ENCODE measurements around the gene LPP. TPM values are rescaled to one million over a fixed set of nuclear protein-coding genes. Genes with fewer than 3 reads are reported as not detected.

Gene LPP
- total RNA-seq, 1 donor from 2014 or later, result 23.1 TPM

GRCh38 chr3:188559856-188560255, 405.9 kb downstream of the LPP start:
- H3K27ac Mint-ChIP-seq (ENCODE audit: unreplicated experiment), result no peak overlapping the region
- no peaks in the 10 kb centered on the region for H3K27me3 Mint-ChIP-seq (ENCODE audit: unreplicated experiment)
- no peak overlapping the region for H3K4me3 Mint-ChIP-seq (ENCODE audit: unreplicated experiment)
- no peaks in the 10 kb centered on the region for H3K9me3 Mint-ChIP-seq (ENCODE audit: unreplicated experiment)
- no peaks in the 10 kb centered on the region for H3K4me1 Mint-ChIP-seq (ENCODE audit: low read depth, unreplicated experiment)
- no peaks in the 10 kb centered on the region for H3K36me3 Mint-ChIP-seq (ENCODE audit: unreplicated experiment)
- no peak for TF ChIP-seq CTCF (IDR thresholded peaks at IDR 0.05; ENCODE audit: partially characterized antibody, unreplicated experiment)
- no peak for DNase-seq

GRCh38 chr3:188562144-188562543, 408.2 kb downstream of the LPP start:
- TF ChIP-seq CTCF (IDR thresholded peaks at IDR 0.05; ENCODE audit: partially characterized antibody, unreplicated experiment), result no peak

GRCh38 chr3:188567478-188568195, 413.7 kb downstream of the LPP start:
- Mint-ChIP-seq H3K27ac (ENCODE audit: unreplicated experiment) (no peak overlapping the region), H3K36me3 (ENCODE audit: unreplicated experiment) (no peaks in the 10 kb centered on the region), H3K4me3 (ENCODE audit: unreplicated experiment) (no peak overlapping the region), H3K27me3 (ENCODE audit: unreplicated experiment) (no peaks in the 10 kb centered on the region), H3K9me3 (ENCODE audit: unreplicated experiment) (no peaks in the 10 kb centered on the region), H3K4me1 (ENCODE audit: low read depth, unreplicated experiment) (peaks cover 8% of the 10 kb centered on the region)
- no peak for TF ChIP-seq CTCF (IDR thresholded peaks at IDR 0.05; ENCODE audit: partially characterized antibody, unreplicated experiment)
- no peak for DNase-seq

More at GRCh38 chr3:188562144-188562543, 408.2 kb downstream of the LPP start:
- Mint-ChIP-seq H3K27ac (ENCODE audit: unreplicated experiment) (no peak overlapping the region), H3K36me3 (ENCODE audit: unreplicated experiment) (no peaks in the 10 kb centered on the region), H3K9me3 (ENCODE audit: unreplicated experiment) (no peaks in the 10 kb centered on the region), H3K4me1 (ENCODE audit: low read depth, unreplicated experiment) (no peaks in the 10 kb centered on the region), H3K4me3 (ENCODE audit: unreplicated experiment) (no peak overlapping the region), H3K27me3 (ENCODE audit: unreplicated experiment) (no peaks in the 10 kb centered on the region)
- DNase-seq, result no peak

- Mint-ChIP-seq H3K4me1 (ENCODE audit: low read depth, unreplicated experiment) (peaks cover 10% of the 10 kb centered on the region), H3K27me3 (ENCODE audit: unreplicated experiment) (peaks cover 1% of the 10 kb centered on the region), H3K36me3 (ENCODE audit: unreplicated experiment) (no peaks in the 10 kb centered on the region), H3K4me3 (ENCODE audit: unreplicated experiment) (no peak overlapping the region), H3K27ac (ENCODE audit: unreplicated experiment) (no peak overlapping the region), H3K9me3 (ENCODE audit: unreplicated experiment) (no peaks in the 10 kb centered on the region)
- TF ChIP-seq CTCF (IDR thresholded peaks at IDR 0.05; ENCODE audit: partially characterized antibody, unreplicated experiment), result no peak
- DNase-seq, result no peak
Observed at GRCh38 chr3:188568736-188569135, 414.8 kb downstream of the LPP start.

GRCh38 chr3:188571531-188572095, 417.7 kb downstream of the LPP start:
- TF ChIP-seq CTCF (IDR thresholded peaks at IDR 0.05; ENCODE audit: partially characterized antibody, unreplicated experiment), result no peak
- Mint-ChIP-seq H3K27me3 (ENCODE audit: unreplicated experiment) (peaks cover 1% of the 10 kb centered on the region), H3K4me3 (ENCODE audit: unreplicated experiment) (no peak overlapping the region), H3K27ac (ENCODE audit: unreplicated experiment) (no peak overlapping the region), H3K9me3 (ENCODE audit: unreplicated experiment) (no peaks in the 10 kb centered on the region), H3K4me1 (ENCODE audit: low read depth, unreplicated experiment) (peaks cover 22% of the 10 kb centered on the region), H3K36me3 (ENCODE audit: unreplicated experiment) (no peaks in the 10 kb centered on the region)
- no peak for DNase-seq

Data from glutamatergic neuron (in vitro differentiated cells).